ENCODE data around the gene FEM1C. TPM values are rescaled to one million over a fixed set of nuclear protein-coding genes. Genes with fewer than 3 reads are reported as not detected.

FEM1C gene
- total and polyA plus RNA-seq, 10 of the 15 experiments (the other 5 are each of a cell fraction or from before 2014, with no cell fraction given), result 1.9 to 15.6 (median 8.0) TPM

GRCh38 chr5:115548683-115549082 lies 4.1 kb upstream of the FEM1C start:
- ATAC-seq, result no peak
- peaks cover 5% of the 10 kb centered on the region for H3K9me3 ChIP-seq (replicated peaks; ENCODE audit: control insufficient read depth, insufficient read depth, low read length)
- no peak overlapping the region for H3K4me3 ChIP-seq
- in situ Hi-C loops (cut with MboI), result no loop called here
- no TSS peak for BruUV-seq (replicated peaks)
- SMC1A ChIA-PET (ENCODE audit: uncharacterized antibody, unreplicated experiment), result no interaction called here
- POLR2A ChIA-PET, result no interaction called here
- no peak for DNase-seq (ENCODE audit: low read depth, low spot score)
- H3K27me3 ChIP-seq (replicated peaks in 1 of 2; ENCODE audit: control insufficient read depth in 2 of 2, insufficient read depth in 2 of 2, low read length in 1 of 2), result no peaks in the 10 kb centered on the region
- H4K20me1 ChIP-seq (ENCODE audit: control insufficient read depth, insufficient read depth), result no peaks in the 10 kb centered on the region
- no peak overlapping the region for H3K9ac ChIP-seq (ENCODE audit: control insufficient read depth, insufficient read depth, low read length)
- WGBS (ENCODE audit: insufficient coverage, insufficient replicate concordance, low lambda C conversion rate, missing lambda C conversion rate), result 93% methylated on average over 4 of the region's 4 CpGs
- intact Hi-C loops (cut with micrococcal nuclease; ENCODE audit: unreplicated experiment), result loop anchor here (1.0 to 10.0 kb wide), 5 partner anchors 38 to 1114 kb away; partner anchors contain the start of genes AP3S1 and ATG12
- no peak overlapping the region for H2AFZ ChIP-seq (ENCODE audit: control insufficient read depth, low read depth, low read length)
- peaks cover 4% of the 10 kb centered on the region for H3K4me1 ChIP-seq (ENCODE audit: control insufficient read depth, insufficient read depth, low read length)
- TF ChIP-seq NFYA (IDR thresholded peaks at IDR 0.05; ENCODE audit: borderline replicate concordance, low read depth, low read length), result no peak
- TF ChIP-seq ZNF592 (IDR thresholded peaks at IDR 0.05), result no peak
- no peak for TF ChIP-seq JUNB (IDR thresholded peaks at IDR 0.05)
- CTCF ChIA-PET, result interaction anchor here (1.6 kb wide), 1 partner anchor 12 kb away, joined by 3 read pairs; no protein-coding TSS in a partner anchor
- H3K79me2 ChIP-seq (ENCODE audit: control insufficient read depth, insufficient read depth, low read length), result peaks cover 8% of the 10 kb centered on the region
- RAD21 ChIA-PET (ENCODE audit: unreplicated experiment), result interaction anchor here (1.4 kb wide), 1 partner anchor 11 kb away, joined by 3 read pairs; no protein-coding TSS in a partner anchor
- H3K4me2 ChIP-seq (ENCODE audit: control insufficient read depth, insufficient read depth), result no peak overlapping the region
- FAIRE-seq, result no peak
- no peaks in the 10 kb centered on the region for H3K36me3 ChIP-seq (ENCODE audit: control insufficient read depth in 2 of 2, insufficient read depth in 2 of 2, low read length in 1 of 2)
- H3K27ac ChIP-seq (ENCODE audit: control insufficient read depth, insufficient read depth), result no peak overlapping the region

Measured in GM12878 (cell line).